Keratinocyte (primary cell): ENCODE measurements around the gene MGAT5B. TPM values are rescaled to one million over a fixed set of nuclear protein-coding genes. Genes with fewer than 3 reads are reported as not detected.

ENCODE experiments used
- DNase-seq: peaks from one replicate; pipeline ENCODE4 v3.0.0-alpha.2; 2011; ENCODE audit warnings: low read depth, missing footprints, low spot score
- FAIRE-seq: peaks from 2 replicates; lab custom pipeline; 2011; peaks lifted over from hg19 to GRCh38; lab: Jason Lieb, UNC
- H2AFZ ChIP-seq: 2 replicates; pipeline ENCODE4 v1.6.0; 2012; ENCODE audit warnings: low read length, control low read depth, inconsistent platforms; ENCODE audit not compliant: control insufficient read depth
- H3K27ac ChIP-seq: 2 replicates; pipeline ENCODE4 v1.5.1; 2011; ENCODE audit warnings: low read length; ENCODE audit not compliant: control insufficient read depth, insufficient read depth
- H3K27me3 ChIP-seq: 3 replicates; pipeline ENCODE4 v1.6.0; 2011; ENCODE audit warnings: low read length; ENCODE audit not compliant: control insufficient read depth, insufficient read depth; ENCODE audit errors: extremely low read depth
- H3K36me3 ChIP-seq, 2 experiments: 2 replicates in 1 of 2; 3 replicates in 1 of 2; pipeline ENCODE4 v1.5.1; 2011; ENCODE audit warnings: low read length in 2 of 2, mild to moderate bottlenecking in 1 of 2; ENCODE audit not compliant: control insufficient read depth in 2 of 2, insufficient read depth in 2 of 2; ENCODE audit errors: extremely low read depth in 1 of 2
- H3K4me1 ChIP-seq: 3 replicates; pipeline ENCODE4 v1.5.1; 2011; ENCODE audit warnings: low read length; ENCODE audit not compliant: control insufficient read depth, insufficient read depth; ENCODE audit errors: extremely low read depth
- H3K4me2 ChIP-seq: 3 replicates; pipeline ENCODE4 v1.6.0; 2011; ENCODE audit warnings: low read depth, low read length; ENCODE audit not compliant: control insufficient read depth, insufficient read depth; ENCODE audit errors: extremely low read depth
- H3K4me3 ChIP-seq, 3 experiments: fragments of 200-600 bp in 1 of 3; sonication (generic) in 1 of 3; 2 replicates in 2 of 3; 3 replicates in 1 of 3; pipeline ENCODE4 v1.5.1; 2011 to 2016; ENCODE audit warnings: low read length in 3 of 3, mild to moderate bottlenecking in 3 of 3, control low read depth in 2 of 3, inconsistent platforms in 1 of 3, low read depth in 1 of 3, mixed read lengths in 1 of 3, mixed run types in 1 of 3, moderate library complexity in 1 of 3; ENCODE audit not compliant: control insufficient read depth in 2 of 3, insufficient read depth in 2 of 3; ENCODE audit errors: extremely low read depth in 1 of 3
- H3K79me2 ChIP-seq: 2 replicates; pipeline ENCODE4 v1.6.0; 2012; ENCODE audit warnings: low read length; ENCODE audit not compliant: control insufficient read depth, insufficient read depth
- H3K9ac ChIP-seq: 3 replicates; pipeline ENCODE4 v1.6.0; 2011; ENCODE audit warnings: low read length; ENCODE audit not compliant: control insufficient read depth, insufficient read depth; ENCODE audit errors: extremely low read depth
- H3K9me1 ChIP-seq: 3 replicates; pipeline ENCODE4 v1.6.0; 2011; ENCODE audit warnings: low read length; ENCODE audit not compliant: control insufficient read depth, insufficient read depth; ENCODE audit errors: extremely low read depth
- H3K9me3 ChIP-seq: 2 replicates; pipeline ENCODE4 v1.5.1; 2012; ENCODE audit warnings: low read depth, low read length; ENCODE audit not compliant: control insufficient read depth
- H4K20me1 ChIP-seq: 3 replicates; pipeline ENCODE4 v1.6.0; 2011; ENCODE audit warnings: low read length; ENCODE audit not compliant: control insufficient read depth, insufficient read depth; ENCODE audit errors: extremely low read depth
- EZH2 ChIP-seq: IDR thresholded peaks from one replicate; pipeline ENCODE4 v1.6.1; 2012; ENCODE audit warnings: inconsistent platforms, mild to moderate bottlenecking, low read length, moderate library complexity
- dilution Hi-C: fragments of 300-500 bp; cut with MboI; formaldehyde crosslinking; loops from one replicate; pipeline ENCODE4 v1.7.0; 2020; ENCODE audit warnings: low sequenced_read_pairs; ENCODE audit not compliant: extremely low pct_ligation_motif_present
- polyA plus RNA-seq, 5 experiments: library from polyadenylated mRNA; depleted of rRNA in 3 of 5; stranded (reverse) in 3 of 5; stranded (forward) in 1 of 5; unstranded in 1 of 5; fragments of >200 nt; gene quantifications; 1 replicate in 1 of 5; 2 replicates in 3 of 5; 3 replicates in 1 of 5; pipeline versions ENCODE4 v1.2.1 to v1.2.3, GENCODE V29; 2011 to 2012; ENCODE audit warnings: missing spikeins in 2 of 5, low read depth in 1 of 5, low replicate concordance in 1 of 5
- TF ChIP-seq, protein P1 (sequence below), 3 experiments: IDR thresholded peaks in 1 of 3; conservative IDR thresholded peaks in 1 of 3; optimal IDR thresholded peaks in 1 of 3; 2 replicates in 2 of 3; 3 replicates in 1 of 3; pipeline versions ENCODE3 to v1.5.1; 2011; ENCODE audit warnings: low read length in 3 of 3, mild to moderate bottlenecking in 3 of 3, moderate library complexity in 2 of 3, control low read depth in 1 of 3, inconsistent platforms in 1 of 3; ENCODE audit not compliant: insufficient read depth in 2 of 3; ENCODE audit errors: extremely low read depth in 1 of 3

Gene MGAT5B
- polyA plus RNA-seq, 1 donor (not counting 4 experiments of a cell fraction or from before 2014, with no cell fraction given), result 0.29 TPM

DNA sequence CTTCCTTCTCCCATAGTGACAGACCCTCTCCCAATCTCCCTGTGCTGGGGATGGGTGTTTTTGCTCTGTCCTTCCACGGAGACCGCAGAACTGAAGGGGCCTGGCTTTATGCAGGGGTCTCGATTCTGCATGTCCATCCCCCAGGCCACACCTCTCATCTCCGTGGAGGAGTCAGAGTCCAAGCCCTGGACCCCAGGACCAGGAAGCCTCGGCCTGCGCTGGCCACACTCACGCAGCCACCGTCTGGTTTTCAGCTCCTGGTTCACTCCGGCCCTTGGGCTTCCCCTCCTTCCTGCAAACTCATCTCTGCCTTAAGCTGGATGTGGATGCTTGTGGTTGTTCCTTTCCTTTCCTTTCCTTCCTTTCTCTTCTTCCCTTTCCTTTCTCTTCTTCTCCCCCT is 90.8 kb downstream of the MGAT5B start:
- FAIRE-seq (no peak), DNase-seq (no peak)
- H4K20me1 ChIP-seq, result no peaks in the 10 kb centered on the region
- H3K4me1 ChIP-seq, result no peaks in the 10 kb centered on the region
- H3K79me2 ChIP-seq, result no peaks in the 10 kb centered on the region
- no peak overlapping the region for H3K4me3 ChIP-seq
- no peaks in the 10 kb centered on the region for H3K36me3 ChIP-seq
- no peak overlapping the region for H3K4me2 ChIP-seq
- no peak overlapping the region for H3K9ac ChIP-seq
- dilution Hi-C loops, result no loop called here
- no peaks in the 10 kb centered on the region for H3K9me1 ChIP-seq
- no peak for TF ChIP-seq EZH2
- TF ChIP-seq, protein P1, sequence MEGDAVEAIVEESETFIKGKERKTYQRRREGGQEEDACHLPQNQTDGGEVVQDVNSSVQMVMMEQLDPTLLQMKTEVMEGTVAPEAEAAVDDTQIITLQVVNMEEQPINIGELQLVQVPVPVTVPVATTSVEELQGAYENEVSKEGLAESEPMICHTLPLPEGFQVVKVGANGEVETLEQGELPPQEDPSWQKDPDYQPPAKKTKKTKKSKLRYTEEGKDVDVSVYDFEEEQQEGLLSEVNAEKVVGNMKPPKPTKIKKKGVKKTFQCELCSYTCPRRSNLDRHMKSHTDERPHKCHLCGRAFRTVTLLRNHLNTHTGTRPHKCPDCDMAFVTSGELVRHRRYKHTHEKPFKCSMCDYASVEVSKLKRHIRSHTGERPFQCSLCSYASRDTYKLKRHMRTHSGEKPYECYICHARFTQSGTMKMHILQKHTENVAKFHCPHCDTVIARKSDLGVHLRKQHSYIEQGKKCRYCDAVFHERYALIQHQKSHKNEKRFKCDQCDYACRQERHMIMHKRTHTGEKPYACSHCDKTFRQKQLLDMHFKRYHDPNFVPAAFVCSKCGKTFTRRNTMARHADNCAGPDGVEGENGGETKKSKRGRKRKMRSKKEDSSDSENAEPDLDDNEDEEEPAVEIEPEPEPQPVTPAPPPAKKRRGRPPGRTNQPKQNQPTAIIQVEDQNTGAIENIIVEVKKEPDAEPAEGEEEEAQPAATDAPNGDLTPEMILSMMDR (optimal IDR thresholded peaks at IDR 0.05 in 1 of 3, IDR thresholded peaks at IDR 0.05 in 1 of 3, conservative IDR thresholded peaks at IDR 0.05 in 1 of 3; ENCODE audit: extremely low read depth in 1 of 3, insufficient read depth in 2 of 3, low read length in 3 of 3), result no peak
- no peak overlapping the region for H2AFZ ChIP-seq
- no peaks in the 10 kb centered on the region for H3K9me3 ChIP-seq
- peaks cover 21% of the 10 kb centered on the region for H3K27me3 ChIP-seq
- no peak overlapping the region for H3K27ac ChIP-seq

DNA sequence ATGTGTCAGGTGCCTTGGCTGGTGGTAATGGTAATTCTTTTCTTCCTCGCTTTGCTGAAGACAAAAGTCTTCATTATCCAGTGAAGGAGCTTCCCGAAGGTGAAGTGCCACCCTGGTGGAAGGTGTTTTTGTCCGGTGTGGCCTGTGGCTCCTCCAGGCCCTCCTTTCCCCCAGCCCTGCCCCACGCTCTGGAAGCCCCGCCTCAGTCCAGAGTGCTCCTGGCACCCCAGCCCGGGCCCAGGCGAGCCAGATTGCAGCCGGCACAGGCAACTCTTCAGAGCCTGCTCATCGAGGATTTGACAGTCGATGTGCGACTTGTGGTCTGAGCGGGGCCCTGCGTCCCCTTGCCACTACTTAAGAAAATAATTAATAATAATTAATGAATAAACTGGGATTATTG is 93.7 kb downstream of the MGAT5B start:
- Histone ChIP-seq H3K4me3 (no peak overlapping the region), H3K27ac (no peak overlapping the region), H3K4me2 (no peak overlapping the region), H3K79me2 (no peaks in the 10 kb centered on the region), H3K4me1 (no peaks in the 10 kb centered on the region), H4K20me1 (no peaks in the 10 kb centered on the region), H3K9me1 (no peaks in the 10 kb centered on the region), H3K9ac (no peak overlapping the region), H2AFZ (no peak overlapping the region), H3K9me3 (no peaks in the 10 kb centered on the region), H3K27me3 (peaks cover 33% of the 10 kb centered on the region), H3K36me3 (no peaks in the 10 kb centered on the region)
- FAIRE-seq, result no peak
- no peak for DNase-seq
- no peak for TF ChIP-seq EZH2
- TF ChIP-seq, protein P1 (optimal IDR thresholded peaks at IDR 0.05 in 1 of 3, IDR thresholded peaks at IDR 0.05 in 1 of 3, conservative IDR thresholded peaks at IDR 0.05 in 1 of 3; ENCODE audit: extremely low read depth in 1 of 3, insufficient read depth in 2 of 3, low read length in 3 of 3), result no peak
- dilution Hi-C loops, result no loop called here
